ENCODE data around the gene MARVELD2. TPM values are rescaled to one million over a fixed set of nuclear protein-coding genes. Genes with fewer than 3 reads are reported as not detected.

MARVELD2 gene
- total RNA-seq, 1 donor from 2014 or later: 1.6 TPM

- Mint-ChIP-seq H3K27ac (ENCODE audit: unreplicated experiment) (no peak overlapping the region), H3K36me3 (ENCODE audit: unreplicated experiment) (no peaks in the 10 kb centered on the region), H3K4me1 (ENCODE audit: low read depth, unreplicated experiment) (peaks cover 5% of the 10 kb centered on the region), H3K27me3 (ENCODE audit: unreplicated experiment) (peaks cover 2% of the 10 kb centered on the region), H3K4me3 (ENCODE audit: unreplicated experiment) (no peak overlapping the region), H3K9me3 (ENCODE audit: unreplicated experiment) (peaks cover 5% of the 10 kb centered on the region)
- DNase-seq: no peak
- no peak for TF ChIP-seq CTCF (IDR thresholded peaks at IDR 0.05; ENCODE audit: partially characterized antibody, unreplicated experiment)
Observed at GRCh38 chr5:69372394-69372793, 42.5 kb upstream of the MARVELD2 start.

GRCh38 chr5:69374911-69375446, 39.9 kb upstream of the MARVELD2 start:
- H3K27me3 Mint-ChIP-seq (ENCODE audit: unreplicated experiment): peaks cover 2% of the 10 kb centered on the region
- H3K4me3 Mint-ChIP-seq (ENCODE audit: unreplicated experiment): no peak overlapping the region
- H3K27ac Mint-ChIP-seq (ENCODE audit: unreplicated experiment): no peak overlapping the region

GRCh38 chr5:69378376-69378775, 36.5 kb upstream of the MARVELD2 start:
- no peaks in the 10 kb centered on the region for H3K9me3 Mint-ChIP-seq (ENCODE audit: unreplicated experiment)
- H3K4me3 Mint-ChIP-seq (ENCODE audit: unreplicated experiment): no peak overlapping the region
- no peak for TF ChIP-seq CTCF (IDR thresholded peaks at IDR 0.05; ENCODE audit: partially characterized antibody, unreplicated experiment)
- no peak for DNase-seq
- no peaks in the 10 kb centered on the region for H3K4me1 Mint-ChIP-seq (ENCODE audit: low read depth, unreplicated experiment)
- no peaks in the 10 kb centered on the region for H3K36me3 Mint-ChIP-seq (ENCODE audit: unreplicated experiment)
- H3K27ac Mint-ChIP-seq (ENCODE audit: unreplicated experiment): no peak overlapping the region
- no peaks in the 10 kb centered on the region for H3K27me3 Mint-ChIP-seq (ENCODE audit: unreplicated experiment)

More at GRCh38 chr5:69374911-69375446, 39.9 kb upstream of the MARVELD2 start:
- DNase-seq: no peak
- H3K36me3 Mint-ChIP-seq (ENCODE audit: unreplicated experiment): no peaks in the 10 kb centered on the region
- no peak for TF ChIP-seq CTCF (IDR thresholded peaks at IDR 0.05; ENCODE audit: partially characterized antibody, unreplicated experiment)
- H3K4me1 Mint-ChIP-seq (ENCODE audit: low read depth, unreplicated experiment): no peaks in the 10 kb centered on the region
- peaks cover 3% of the 10 kb centered on the region for H3K9me3 Mint-ChIP-seq (ENCODE audit: unreplicated experiment)

- no peaks in the 10 kb centered on the region for H3K4me1 Mint-ChIP-seq (ENCODE audit: low read depth, unreplicated experiment)
- H3K27me3 Mint-ChIP-seq (ENCODE audit: unreplicated experiment): peaks cover 2% of the 10 kb centered on the region
- H3K36me3 Mint-ChIP-seq (ENCODE audit: unreplicated experiment): no peaks in the 10 kb centered on the region
- no peak overlapping the region for H3K4me3 Mint-ChIP-seq (ENCODE audit: unreplicated experiment)
- H3K9me3 Mint-ChIP-seq (ENCODE audit: unreplicated experiment): no peaks in the 10 kb centered on the region
- no peak for TF ChIP-seq CTCF (IDR thresholded peaks at IDR 0.05; ENCODE audit: partially characterized antibody, unreplicated experiment)
- DNase-seq: no peak
- no peak overlapping the region for H3K27ac Mint-ChIP-seq (ENCODE audit: unreplicated experiment)
Observed at GRCh38 chr5:69404659-69405330, 10.1 kb upstream of the MARVELD2 start.

- Mint-ChIP-seq H3K9me3 (ENCODE audit: unreplicated experiment) (peaks cover 3% of the 10 kb centered on the region), H3K36me3 (ENCODE audit: unreplicated experiment) (no peaks in the 10 kb centered on the region), H3K27ac (ENCODE audit: unreplicated experiment) (no peak overlapping the region), H3K4me3 (ENCODE audit: unreplicated experiment) (peak overlapping the region; percentile 77), H3K4me1 (ENCODE audit: low read depth, unreplicated experiment) (peaks cover 3% of the 10 kb centered on the region), H3K27me3 (ENCODE audit: unreplicated experiment) (peaks cover 8% of the 10 kb centered on the region)
- DNase-seq: no peak
- TF ChIP-seq CTCF (IDR thresholded peaks at IDR 0.05; ENCODE audit: partially characterized antibody, unreplicated experiment): no peak
Observed at GRCh38 chr5:69415584-69415958, 655 bp downstream of the MARVELD2 start.

Data from glutamatergic neuron (in vitro differentiated cells).